NCI-H748 treated with DMSO at 0.1 percent for 48 hours (cell line): Measurements from ENCODE around the gene FHL3.

Source experiments
- DNase-seq: peaks from one replicate; lab custom pipeline; 2025; lab: John Stamatoyannopoulos, UW

The FHL3 gene

GRCh38 chr1:38012363-38013226 is 7.3 kb upstream of the FHL3 start, which contains the start of gene UTP11:
UTP11 (plus strand) TSS chr1:38012734; CDS start chr1:38012803, 69 bp downstream.
- DNase-seq: peak; percentile 90

- DNase-seq: no peak
Measured at GRCh38 chr1:38009841-38010180, 4.5 kb upstream of the FHL3 start.

GRCh38 chr1:38009088-38009840 is 4.0 kb upstream of the FHL3 start:
- no peak for DNase-seq

- DNase-seq: no peak
Measured at GRCh38 chr1:38006008-38006828, 904 bp upstream of the FHL3 start.

GRCh38 chr1:38004284-38005108 is 818 bp downstream of the FHL3 start:
- DNase-seq: no peak

GRCh38 chr1:38003261-38004250 is 1.8 kb downstream of the FHL3 start:
- no peak for DNase-seq

- DNase-seq: no peak
Measured at GRCh38 chr1:38000529-38001455, 4.5 kb downstream of the FHL3 start.

GRCh38 chr1:38000233-38000528 is 5.1 kb downstream of the FHL3 start:
- no peak for DNase-seq

GRCh38 chr1:37999430-38000232 is 5.7 kb downstream of the FHL3 start:
- DNase-seq: no peak

GRCh38 chr1:37998913-37999429 is 6.3 kb downstream of the FHL3 start:
- DNase-seq: no peak

GRCh38 chr1:37998089-37998808 is 7.1 kb downstream of the FHL3 start:
- no peak for DNase-seq

GRCh38 chr1:37997256-37998088 is 7.8 kb downstream of the FHL3 start:
- no peak for DNase-seq

GRCh38 chr1:37995751-37996345 is 9.5 kb downstream of the FHL3 start:
- DNase-seq: peak; percentile 13

GRCh38 chr1:37994886-37995566 is 10.3 kb downstream of the FHL3 start:
- DNase-seq: no peak

- DNase-seq: no peak
Measured at GRCh38 chr1:37989361-37989930, 15.9 kb downstream of the FHL3 start.
